HG03571 (cell line): ENCODE measurements around the gene HLA-B.

Source experiments
- ATAC-seq: cut with Tn5 transposase; IDR thresholded peaks from one replicate; pipeline ENCODE4 v1.9.1; 2021; ENCODE audit not compliant: unreplicated experiment

HLA-B gene

GRCh38 chr6:31308050-31308844, 48.7 kb downstream of the HLA-B start:
- ATAC-seq: no peak

GRCh38 chr6:31307669-31308049, 49.3 kb downstream of the HLA-B start:
- no peak for ATAC-seq

GRCh38 chr6:31305703-31306219, 51.2 kb downstream of the HLA-B start:
- ATAC-seq: no peak

- no peak for ATAC-seq
These were observed 52.3 kb downstream of the HLA-B start for GRCh38 chr6:31304683-31305082.
